Lower lobe of right lung (tissue), 2 donors: ENCODE results near the gene TSPAN9. TPM values are rescaled to one million over a fixed set of nuclear protein-coding genes. Genes with fewer than 3 reads are reported as not detected.

Experiments
- ATAC-seq, 2 donors: fragments of 200-7000 bp; cut with Tn5 transposase; one replicate each; pipeline ENCODE4 v1.9.1; 2020 to 2022; ENCODE audit warnings: mild to moderate bottlenecking in 2 of 2, moderate library complexity in 2 of 2
- DNase-seq: peaks from one replicate; pipeline ENCODE4 v3.0.0-alpha.2; 2020
- H3K27ac ChIP-seq: fragments of 200-600 bp; one replicate; pipeline ENCODE4 v1.8.0; 2022
- H3K27me3 ChIP-seq: fragments of 200-600 bp; one replicate; pipeline ENCODE4 v1.8.0; 2022; ENCODE audit warnings: low read depth
- H3K36me3 ChIP-seq: fragments of 200-600 bp; one replicate; pipeline ENCODE4 v1.8.0; 2022; ENCODE audit warnings: mild to moderate bottlenecking
- H3K4me1 ChIP-seq: fragments of 200-600 bp; one replicate; pipeline ENCODE4 v1.8.0; 2022
- H3K4me3 ChIP-seq: fragments of 200-600 bp; one replicate; pipeline ENCODE4 v1.8.0; 2022; ENCODE audit warnings: mild to moderate bottlenecking
- H3K9me3 ChIP-seq: fragments of 200-600 bp; one replicate; pipeline ENCODE4 v1.8.0; 2022
- CTCF ChIP-seq: fragments of 200-600 bp; IDR thresholded peaks from one replicate; pipeline ENCODE4 v1.8.0; 2022; ENCODE audit warnings: antibody characterized with exemption, mild to moderate bottlenecking
- intact Hi-C: fragments of 100-400 bp; cut with DNase I; formaldehyde crosslinking; loops from one replicate; pipeline ENCODE4 v1.11.0; 2022
- total RNA-seq: library from RNA; stranded (reverse); fragmentation: NEBNext Ultra II Directional; extraction: Animal tissue kit (Norgen Biotek cat#: 25700); gene quantifications from one replicate; pipeline ENCODE4 v1.2.1, GENCODE V29; 2021
- donor health status: DM: no; HTN: yes; CAD: no; lungs with severe emphysema.

The TSPAN9 gene
- total RNA-seq, 1 donor from 2014 or later: 61.1 TPM

- no peak overlapping the region for H3K4me3 ChIP-seq
- H3K36me3 ChIP-seq: no peaks in the 10 kb centered on the region
- H3K4me1 ChIP-seq: peaks cover 37% of the 10 kb centered on the region
- ATAC-seq: no peak
- no peak overlapping the region for H3K27ac ChIP-seq
- no peaks in the 10 kb centered on the region for H3K27me3 ChIP-seq
- no peaks in the 10 kb centered on the region for H3K9me3 ChIP-seq
- DNase-seq: no peak
- TF ChIP-seq CTCF: no peak
- intact Hi-C loops: no loop called here
These were observed 51.5 kb downstream of the TSPAN9 start for GRCh38 chr12:3128498-3129293.

GRCh38 chr12:3129301-3130056, 52.3 kb downstream of the TSPAN9 start:
- H3K4me1 ChIP-seq: peaks cover 42% of the 10 kb centered on the region
- no peak overlapping the region for H3K27ac ChIP-seq
- TF ChIP-seq CTCF: no peak
- H3K27me3 ChIP-seq: no peaks in the 10 kb centered on the region
- H3K36me3 ChIP-seq: no peaks in the 10 kb centered on the region
- ATAC-seq: no peak
- intact Hi-C loops: no loop called here
- no peak overlapping the region for H3K4me3 ChIP-seq
- no peaks in the 10 kb centered on the region for H3K9me3 ChIP-seq
- no peak for DNase-seq

GRCh38 chr12:3130057-3130830, 53.1 kb downstream of the TSPAN9 start:
- no peak overlapping the region for H3K4me3 ChIP-seq
- TF ChIP-seq CTCF: no peak
- peak in 1 of 2 donors; percentile 24 for ATAC-seq
- H3K27ac ChIP-seq: no peak overlapping the region
- H3K36me3 ChIP-seq: no peaks in the 10 kb centered on the region
- intact Hi-C loops: no loop called here
- peaks cover 42% of the 10 kb centered on the region for H3K4me1 ChIP-seq
- no peaks in the 10 kb centered on the region for H3K27me3 ChIP-seq
- DNase-seq: no peak
- no peaks in the 10 kb centered on the region for H3K9me3 ChIP-seq

- Histone ChIP-seq H3K27me3 (no peaks in the 10 kb centered on the region), H3K4me3 (no peak overlapping the region), H3K27ac (no peak overlapping the region), H3K4me1 (peaks cover 42% of the 10 kb centered on the region), H3K36me3 (no peaks in the 10 kb centered on the region), H3K9me3 (no peaks in the 10 kb centered on the region)
- intact Hi-C loops: no loop called here
- no peak for TF ChIP-seq CTCF
- DNase-seq (no peak), ATAC-seq (no peak)
These were observed 54.0 kb downstream of the TSPAN9 start for GRCh38 chr12:3131129-3131528.

GRCh38 chr12:3132636-3133404, 55.6 kb downstream of the TSPAN9 start:
- H3K27ac ChIP-seq: peak overlapping the region; percentile 58
- no peak for TF ChIP-seq CTCF
- intact Hi-C loops: no loop called here

More at GRCh38 chr12:3132636-3133404, 55.6 kb downstream of the TSPAN9 start:
- Histone ChIP-seq H3K9me3 (no peaks in the 10 kb centered on the region), H3K36me3 (no peaks in the 10 kb centered on the region), H3K27me3 (no peaks in the 10 kb centered on the region), H3K4me1 (peaks cover 57% of the 10 kb centered on the region), H3K4me3 (no peak overlapping the region)
- no peak for DNase-seq
- ATAC-seq: peak; percentile 53 to 57
